Activated B cell treated with CpG ODN at 0.5 μM for 24 hours (primary cell): ENCODE data around the gene ANKZF1. TPM values are rescaled to one million over a fixed set of nuclear protein-coding genes. Genes with fewer than 3 reads are reported as not detected.

Experiments
- ATAC-seq: fragments of 200-7000 bp; cut with Tn5 transposase; one replicate; pipeline ENCODE4 v1.10.0; 2021; ENCODE audit warnings: low read depth, mild to moderate bottlenecking, moderate library complexity
- CTCF ChIA-PET: fragments of 350-600 bp; sonication (Branson Sonifier 250); formaldehyde crosslinking; loops from one replicate; lab custom pipeline; 2021; ENCODE audit warnings: antibody characterized with exemption; lab: Charles Lee
- POLR2A ChIA-PET: fragments of 350-600 bp; sonication (Branson Sonifier 250); formaldehyde crosslinking; loops from one replicate; lab custom pipeline; 2021; ENCODE audit warnings: antibody characterized with exemption; lab: Charles Lee
- DNase-seq: peaks from one replicate; pipeline ENCODE4 v3.0.0; 2022
- H3K27ac Mint-ChIP-seq: one replicate; pipeline ENCODE4 v1.8.0; 2020; ENCODE audit warnings: mixed read lengths
- H3K27me3 Mint-ChIP-seq: one replicate; pipeline ENCODE4 v1.8.0; 2021; ENCODE audit warnings: mixed read lengths
- H3K36me3 Mint-ChIP-seq: one replicate; pipeline ENCODE4 v1.8.0; 2021; ENCODE audit warnings: low read depth, mixed read lengths
- H3K4me1 Mint-ChIP-seq: one replicate; pipeline ENCODE4 v1.8.0; 2021; ENCODE audit warnings: mixed read lengths
- H3K4me3 Mint-ChIP-seq: one replicate; pipeline ENCODE4 v1.8.0; 2020; ENCODE audit warnings: mild to moderate bottlenecking, mixed read lengths
- H3K9me3 Mint-ChIP-seq: one replicate; pipeline ENCODE4 v1.8.0; 2020; ENCODE audit warnings: mixed read lengths
- intact Hi-C: fragments of 100-400 bp; cut with micrococcal nuclease; formaldehyde crosslinking; loops from one replicate; pipeline ENCODE4 v1.15.1; 2024
- total RNA-seq: library from RNA; stranded (reverse); gene quantifications from 2 replicates; pipeline ENCODE4 v1.2.3, GENCODE V29; 2022
- TF ChIP-seq, protein P1 (sequence below): fragments of 200-600 bp; IDR thresholded peaks from one replicate; pipeline ENCODE4 v1.8.0; 2022; ENCODE audit warnings: antibody characterized with exemption, mild to moderate bottlenecking

The ANKZF1 gene
- total RNA-seq, 1 donor from 2014 or later, result 105 TPM

DNA sequence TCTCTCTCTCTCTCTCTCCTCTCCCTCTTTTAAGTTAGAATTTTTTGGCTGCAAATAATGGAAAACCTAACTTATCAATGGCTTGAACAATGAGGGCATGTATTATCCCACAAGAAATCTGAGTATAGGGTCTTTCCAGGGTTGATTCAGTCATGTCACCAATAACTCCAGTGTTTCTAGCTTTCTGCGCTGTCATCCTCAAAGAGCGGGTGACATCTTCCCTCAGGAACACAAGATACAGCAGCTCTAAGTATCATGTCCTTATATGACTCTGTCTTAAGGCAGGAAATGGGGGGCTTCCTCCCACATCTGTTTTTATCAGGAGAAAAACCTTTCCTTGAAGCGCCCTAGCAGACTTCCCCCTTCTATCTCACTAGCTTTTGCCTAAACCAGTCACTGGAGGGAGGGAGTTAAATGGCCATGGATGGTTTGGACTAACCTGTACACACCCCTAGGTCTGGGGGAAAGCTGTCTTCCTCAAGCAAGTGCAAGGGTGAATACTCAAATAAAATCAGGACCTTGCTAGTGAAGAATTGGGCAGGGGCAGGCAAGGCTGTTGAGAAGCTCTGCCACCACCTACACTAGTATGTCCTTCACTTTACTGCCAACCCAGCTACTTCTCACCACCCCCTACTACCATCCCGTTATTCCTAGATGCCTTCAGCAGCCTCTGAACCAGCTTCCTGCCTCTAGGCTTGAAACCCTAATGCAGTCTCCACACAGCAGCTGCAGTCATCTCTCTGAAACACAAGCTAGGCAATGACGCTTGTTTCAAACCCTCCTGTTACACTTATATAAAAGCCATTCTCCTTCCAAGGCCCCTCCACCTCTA lies 31.6 kb downstream of the ANKZF1 start:
- no peak overlapping the region for H3K4me3 Mint-ChIP-seq
- intact Hi-C loops, result no loop called here
- DNase-seq (no peak), ATAC-seq (no peak)
- H3K9me3 Mint-ChIP-seq, result no peaks in the 10 kb centered on the region
- POLR2A ChIA-PET, result interaction anchor here (1.2 kb wide), 1 partner anchor 33 kb away, joined by 4 read pairs; no protein-coding TSS in a partner anchor
- H3K4me1 Mint-ChIP-seq, result no peaks in the 10 kb centered on the region
- peaks cover 3% of the 10 kb centered on the region for H3K36me3 Mint-ChIP-seq
- no peak overlapping the region for H3K27ac Mint-ChIP-seq
- H3K27me3 Mint-ChIP-seq, result no peaks in the 10 kb centered on the region
- CTCF ChIA-PET, result interaction anchor here (1.1 to 1.5 kb wide), 2 partner anchors 16 to 42 kb away, joined by 3 to 6 read pairs; partner anchors contain the start of gene ABCB6
- TF ChIP-seq, protein P1, sequence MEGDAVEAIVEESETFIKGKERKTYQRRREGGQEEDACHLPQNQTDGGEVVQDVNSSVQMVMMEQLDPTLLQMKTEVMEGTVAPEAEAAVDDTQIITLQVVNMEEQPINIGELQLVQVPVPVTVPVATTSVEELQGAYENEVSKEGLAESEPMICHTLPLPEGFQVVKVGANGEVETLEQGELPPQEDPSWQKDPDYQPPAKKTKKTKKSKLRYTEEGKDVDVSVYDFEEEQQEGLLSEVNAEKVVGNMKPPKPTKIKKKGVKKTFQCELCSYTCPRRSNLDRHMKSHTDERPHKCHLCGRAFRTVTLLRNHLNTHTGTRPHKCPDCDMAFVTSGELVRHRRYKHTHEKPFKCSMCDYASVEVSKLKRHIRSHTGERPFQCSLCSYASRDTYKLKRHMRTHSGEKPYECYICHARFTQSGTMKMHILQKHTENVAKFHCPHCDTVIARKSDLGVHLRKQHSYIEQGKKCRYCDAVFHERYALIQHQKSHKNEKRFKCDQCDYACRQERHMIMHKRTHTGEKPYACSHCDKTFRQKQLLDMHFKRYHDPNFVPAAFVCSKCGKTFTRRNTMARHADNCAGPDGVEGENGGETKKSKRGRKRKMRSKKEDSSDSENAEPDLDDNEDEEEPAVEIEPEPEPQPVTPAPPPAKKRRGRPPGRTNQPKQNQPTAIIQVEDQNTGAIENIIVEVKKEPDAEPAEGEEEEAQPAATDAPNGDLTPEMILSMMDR, result no peak

DNA sequence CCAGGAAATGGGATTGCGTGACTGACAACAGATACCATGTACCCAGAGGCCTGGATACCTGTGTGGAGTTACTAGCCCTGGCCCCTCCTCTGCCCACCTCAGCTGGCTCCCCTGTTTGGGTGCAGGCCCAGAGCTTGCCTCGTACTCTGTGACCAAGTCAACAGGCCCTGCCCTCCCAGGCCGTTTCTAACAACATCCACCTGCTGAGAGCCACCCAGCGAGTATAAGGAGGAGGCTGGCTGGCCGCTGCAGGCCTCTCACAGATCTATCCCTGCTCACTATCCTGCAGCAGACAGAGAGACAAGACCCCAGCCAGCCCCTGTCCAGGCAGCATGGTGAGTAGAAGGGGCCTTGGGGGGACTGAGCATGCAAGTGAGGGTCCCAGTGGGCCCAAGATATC lies 36.6 kb downstream of the ANKZF1 start:
- ATAC-seq (no peak), DNase-seq (no peak)
- Mint-ChIP-seq H3K27me3 (no peaks in the 10 kb centered on the region), H3K9me3 (no peaks in the 10 kb centered on the region), H3K36me3 (no peaks in the 10 kb centered on the region), H3K4me1 (no peaks in the 10 kb centered on the region), H3K4me3 (no peak overlapping the region), H3K27ac (no peak overlapping the region)
- ChIA-PET CTCF (interaction anchor here (1.2 kb wide), 1 partner anchor 11 kb away, joined by 4 read pairs; no protein-coding TSS in a partner anchor), POLR2A (interaction anchor here (0.6 to 1.2 kb wide), 2 partner anchors 11 to 106 kb away, joined by 5 to 7 read pairs; partner anchors contain the start of gene NHEJ1)
- intact Hi-C loops, result no loop called here
- TF ChIP-seq, protein P1, result no peak

DNA sequence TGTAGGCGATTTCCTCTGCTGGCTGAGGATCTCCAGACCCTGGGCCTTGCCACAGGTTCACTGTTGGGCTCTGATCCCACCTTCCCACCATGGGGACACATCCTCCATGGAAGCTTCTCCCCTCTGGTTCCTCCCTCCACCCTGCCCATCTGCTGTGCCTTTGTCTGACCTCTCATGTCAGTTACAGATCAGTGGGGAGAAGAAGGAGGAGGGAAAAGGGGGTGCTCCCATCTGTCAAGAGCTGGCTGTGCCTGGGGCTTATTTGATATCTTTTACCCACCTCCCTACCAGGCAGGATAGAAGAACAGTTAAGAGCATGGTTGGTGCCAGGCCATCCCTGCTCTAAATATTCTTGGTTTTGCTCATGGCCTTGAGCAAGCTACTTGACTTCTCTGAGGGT lies 37.3 kb downstream of the ANKZF1 start:
- no peak for ATAC-seq
- no peak overlapping the region for H3K4me3 Mint-ChIP-seq
- no peak for DNase-seq
- no peak overlapping the region for H3K27ac Mint-ChIP-seq
- no peaks in the 10 kb centered on the region for H3K36me3 Mint-ChIP-seq
- H3K9me3 Mint-ChIP-seq, result no peaks in the 10 kb centered on the region
- no peaks in the 10 kb centered on the region for H3K4me1 Mint-ChIP-seq
- ChIA-PET POLR2A (no interaction called here), CTCF (no interaction called here)
- no peaks in the 10 kb centered on the region for H3K27me3 Mint-ChIP-seq
- TF ChIP-seq, protein P1, result no peak
- intact Hi-C loops, result no loop called here

DNA sequence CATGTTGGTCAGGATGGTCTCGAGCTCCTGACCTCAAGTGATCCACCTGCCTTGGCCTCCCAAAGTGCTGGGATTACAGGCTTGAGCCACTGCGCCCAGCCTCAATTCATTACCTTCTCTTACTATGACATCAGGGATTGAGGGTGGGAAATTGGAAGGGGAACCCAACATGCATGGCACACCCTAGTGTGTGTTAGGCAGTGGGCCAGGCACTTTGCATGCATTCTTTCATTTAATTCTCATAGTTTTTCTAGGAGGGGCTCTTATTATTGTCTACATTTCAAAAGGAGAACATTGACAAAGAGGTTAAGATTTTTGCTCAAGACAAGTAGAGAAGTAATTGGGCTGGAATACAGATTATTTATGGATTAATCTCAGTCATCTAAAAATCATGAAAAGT lies 38.7 kb downstream of the ANKZF1 start:
- ChIA-PET POLR2A (no interaction called here), CTCF (no interaction called here)
- Mint-ChIP-seq H3K27me3 (no peaks in the 10 kb centered on the region), H3K36me3 (no peaks in the 10 kb centered on the region), H3K9me3 (no peaks in the 10 kb centered on the region), H3K4me1 (no peaks in the 10 kb centered on the region), H3K4me3 (no peak overlapping the region), H3K27ac (no peak overlapping the region)
- DNase-seq, result no peak
- intact Hi-C loops, result no loop called here
- TF ChIP-seq, protein P1, result no peak
- no peak for ATAC-seq

DNA sequence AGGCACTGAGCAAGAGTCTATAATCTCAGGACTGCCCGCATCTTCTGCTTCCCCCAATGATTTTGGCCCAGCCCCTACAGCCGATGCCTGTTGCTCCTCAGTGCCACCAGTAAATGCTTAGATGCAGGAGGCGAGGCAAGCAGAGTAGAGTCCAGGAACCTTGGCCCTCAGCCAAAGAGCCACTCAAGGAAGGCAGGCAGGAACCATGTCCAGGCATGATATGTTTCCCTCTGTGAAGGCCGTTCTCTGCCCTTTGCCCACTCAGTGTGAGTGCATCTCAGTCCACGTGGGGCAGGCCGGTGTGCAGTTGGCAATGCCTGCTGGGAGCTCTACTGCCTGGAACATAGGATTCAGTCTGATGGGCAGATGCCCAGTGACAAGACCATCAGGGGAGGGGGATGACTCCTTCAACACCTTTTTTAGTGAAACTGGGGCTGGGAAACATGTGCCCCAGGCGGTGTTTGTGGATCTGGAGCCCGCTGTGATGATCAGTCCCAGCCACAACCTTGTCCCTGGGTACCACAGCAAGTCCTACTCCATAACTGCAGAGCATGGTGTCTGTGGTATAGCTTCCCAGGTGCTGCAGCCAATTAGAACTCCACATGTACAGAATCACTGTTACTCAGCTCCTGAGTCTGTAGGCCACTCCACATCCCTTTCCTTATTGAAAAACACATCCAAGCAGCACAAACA lies 39.9 kb downstream of the ANKZF1 start:
- intact Hi-C loops, result no loop called here
- no peak overlapping the region for H3K27ac Mint-ChIP-seq
- no peaks in the 10 kb centered on the region for H3K36me3 Mint-ChIP-seq
- no peak for ATAC-seq
- no peaks in the 10 kb centered on the region for H3K9me3 Mint-ChIP-seq
- DNase-seq, result no peak
- TF ChIP-seq, protein P1, result no peak
- no peaks in the 10 kb centered on the region for H3K27me3 Mint-ChIP-seq
- CTCF ChIA-PET, result interaction anchor here (2.3 kb wide), 1 partner anchor 25 kb away, joined by 10 read pairs; no protein-coding TSS in a partner anchor
- H3K4me1 Mint-ChIP-seq, result peaks cover 3% of the 10 kb centered on the region
- POLR2A ChIA-PET, result interaction anchor here (1.8 kb wide), 1 partner anchor 15 kb away, joined by 7 read pairs; the partner anchor contains the start of gene TUBA4A
- H3K4me3 Mint-ChIP-seq, result no peak overlapping the region
